ENCODE results near the gene CWC27.

The CWC27 gene

DNA sequence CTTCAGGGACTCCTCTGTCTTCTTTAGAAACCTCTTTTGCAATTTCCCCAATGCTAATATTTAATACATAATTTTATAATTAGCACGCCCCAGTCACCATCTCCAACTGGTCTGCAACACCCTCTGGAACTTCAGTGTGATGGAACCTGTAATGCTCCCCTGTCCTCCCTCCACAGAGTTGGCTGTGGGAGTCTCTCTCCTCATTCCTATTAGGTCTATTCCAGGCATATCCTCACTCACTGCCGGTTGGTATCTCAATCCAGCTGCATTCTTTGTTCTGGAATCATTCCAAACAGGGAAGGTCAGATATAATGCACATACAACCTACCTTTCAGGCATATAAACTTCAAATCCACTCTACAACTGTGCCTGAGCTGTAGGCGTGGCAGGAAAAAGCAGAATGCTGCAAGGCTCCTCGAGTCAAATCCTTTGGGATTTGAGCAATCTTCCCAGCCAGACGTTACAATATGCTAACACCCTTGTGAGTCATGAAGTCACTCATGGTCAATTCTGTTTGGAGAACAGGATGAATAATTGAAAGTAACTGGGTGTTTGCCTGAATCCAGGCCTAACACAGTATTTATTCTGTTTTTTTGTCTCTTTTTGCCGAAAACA is 293.8 kb downstream of the CWC27 start:
- no peak for DNase-seq (ENCODE audit: low read depth in 1 of 2, low spot score in 1 of 2)

DNA sequence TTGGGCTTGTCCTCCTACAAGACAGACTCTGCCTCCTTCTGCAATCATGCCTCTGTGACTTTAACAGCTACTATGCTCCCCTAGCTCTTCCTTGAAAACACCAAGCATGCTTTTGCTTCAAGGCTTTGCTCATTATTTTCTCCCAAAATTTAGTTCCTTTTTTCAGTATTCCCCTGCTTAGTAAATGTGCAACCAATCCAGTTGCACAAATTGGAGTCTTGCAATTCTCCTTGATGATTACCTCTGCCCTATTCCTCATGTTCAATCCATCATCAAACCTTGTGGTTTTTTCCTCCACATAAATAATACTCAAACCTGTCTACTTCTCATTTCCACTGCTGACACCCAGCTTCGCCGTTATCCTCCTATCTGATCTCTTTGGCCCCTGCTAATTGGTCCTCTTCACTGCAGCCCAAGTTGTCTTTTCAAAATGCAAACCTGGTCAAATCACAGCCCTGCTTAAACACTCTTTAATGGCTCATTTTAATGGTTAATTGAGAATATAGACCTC is 296.3 kb downstream of the CWC27 start:
- no peak for DNase-seq (ENCODE audit: low read depth in 1 of 2, low spot score in 1 of 2)

DNA sequence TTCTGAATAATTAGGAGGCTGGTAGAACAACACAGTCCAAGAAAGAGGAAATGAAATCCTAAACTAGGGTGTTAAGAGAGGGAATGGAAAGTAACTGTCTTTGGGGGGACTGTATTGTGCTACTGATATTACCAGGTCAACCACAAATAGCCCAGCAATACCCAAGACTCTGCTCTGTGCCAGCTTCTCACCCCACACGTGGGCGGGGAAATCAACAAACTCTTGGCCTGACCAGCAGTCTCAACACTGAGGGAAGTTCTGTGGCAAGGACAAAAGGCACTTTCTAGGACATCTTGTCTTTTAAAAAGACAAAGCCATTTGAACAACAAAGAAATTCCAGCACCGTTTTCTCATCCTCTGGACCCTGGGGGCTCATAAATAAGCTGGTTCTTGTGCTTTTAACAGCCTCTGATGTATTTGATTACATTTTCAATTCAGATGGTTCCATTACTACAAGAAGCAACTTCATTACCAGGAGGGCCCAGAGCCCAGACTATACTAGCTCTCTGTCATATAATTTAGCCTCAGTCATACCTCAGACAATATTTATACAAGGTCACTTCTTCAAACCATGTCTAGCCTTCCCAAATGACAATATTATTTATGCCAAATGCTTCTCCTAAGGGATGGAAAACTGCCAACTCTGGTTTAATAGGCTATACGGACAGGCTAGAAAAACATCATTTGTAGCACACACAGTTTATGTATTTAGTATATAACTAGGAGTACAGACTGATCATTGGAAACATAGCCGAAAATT is 297.8 kb downstream of the CWC27 start:
- no peak for DNase-seq (ENCODE audit: low read depth in 1 of 2, low spot score in 1 of 2)

DNA sequence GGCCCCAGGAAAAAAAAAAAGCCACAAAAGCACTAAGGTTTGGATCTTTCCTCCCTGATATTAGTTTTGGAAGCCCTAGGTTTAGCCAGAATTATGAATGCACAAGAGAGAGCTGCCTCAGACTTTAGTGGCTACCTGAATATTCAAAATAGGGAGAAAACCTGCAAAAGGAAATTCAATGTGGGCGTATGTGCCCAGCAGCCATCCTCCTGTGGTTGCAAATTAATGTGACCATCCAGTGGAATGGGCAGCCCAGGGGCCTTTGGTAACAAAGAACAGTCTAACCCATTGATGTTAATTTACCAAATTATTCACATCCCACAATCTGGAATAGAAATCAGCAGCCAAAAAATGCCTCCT is 298.4 kb downstream of the CWC27 start:
- no peak for DNase-seq (ENCODE audit: low read depth in 1 of 2, low spot score in 1 of 2)
